OCI-LY1 (cell line): ENCODE data around the gene KIF21A.

Experiments used
- H2AFZ ChIP-seq: fragments of 200-600 bp; sonication (generic), shearing (Covaris generic); 2 replicates; pipeline ENCODE4 v1.6.0; 2014; ENCODE audit warnings: antibody characterized with exemption, mild to moderate bottlenecking, low read length
- H3F3A ChIP-seq: fragments of 200-600 bp; sonication (generic), shearing (Covaris generic); 2 replicates; pipeline ENCODE4 v1.6.0; 2014; ENCODE audit warnings: mild to moderate bottlenecking, antibody characterized with exemption, low read length, moderate library complexity; ENCODE audit not compliant: insufficient read depth
- H3K27ac ChIP-seq: fragments of 200-600 bp; sonication (generic); 2 replicates; pipeline ENCODE4 v1.5.1; 2014; ENCODE audit warnings: low read length, mixed run types, mild to moderate bottlenecking, low read depth; ENCODE audit not compliant: poor library complexity, severe bottlenecking
- H3K27me3 ChIP-seq: fragments of 200-600 bp; sonication (generic); 2 replicates; pipeline ENCODE4 v1.6.0; 2014; ENCODE audit warnings: antibody characterized with exemption, mild to moderate bottlenecking, low read length, moderate library complexity; ENCODE audit not compliant: insufficient read depth
- H3K36me3 ChIP-seq: fragments of 200-600 bp; sonication (generic); 2 replicates; pipeline ENCODE4 v1.6.1; 2014; ENCODE audit warnings: mild to moderate bottlenecking, antibody characterized with exemption, low read length, moderate library complexity, mixed read lengths; ENCODE audit not compliant: insufficient read depth
- H3K4me1 ChIP-seq: fragments of 200-600 bp; sonication (generic); 2 replicates; pipeline ENCODE4 v1.5.1; 2014; ENCODE audit warnings: mild to moderate bottlenecking, low read length, moderate library complexity; ENCODE audit not compliant: insufficient read depth, severe bottlenecking
- H3K4me2 ChIP-seq: fragments of 200-600 bp; sonication (generic), shearing (Covaris generic); 2 replicates; pipeline ENCODE4 v1.6.1; 2014; ENCODE audit warnings: low read length
- H3K4me3 ChIP-seq: fragments of 200-600 bp; sonication (generic); 2 replicates; pipeline ENCODE4 v1.5.1; 2014; ENCODE audit warnings: low read length, low read depth, mild to moderate bottlenecking, mixed read lengths; ENCODE audit not compliant: poor library complexity, severe bottlenecking
- H3K79me2 ChIP-seq: fragments of 200-600 bp; shearing (Covaris generic); 2 replicates; pipeline ENCODE4 v1.6.1; 2016; ENCODE audit warnings: mixed run types, low read length, mixed read lengths; ENCODE audit not compliant: insufficient read depth
- H3K9ac ChIP-seq: fragments of 200-600 bp; sonication (generic), shearing (Covaris generic); 2 replicates; pipeline ENCODE4 v1.6.1; 2014; ENCODE audit warnings: mild to moderate bottlenecking, low read length, mixed read lengths
- H3K9me2 ChIP-seq: fragments of 200-600 bp; sonication (generic), shearing (Covaris generic); 2 replicates; pipeline ENCODE4 v1.6.1; 2014; ENCODE audit warnings: low read depth, mild to moderate bottlenecking, low read length, mixed read lengths
- H3K9me3 ChIP-seq: fragments of 200-600 bp; shearing (Covaris generic); 2 replicates; pipeline ENCODE4 v1.6.1; 2014; ENCODE audit warnings: low read length, mixed read lengths
- H4K20me1 ChIP-seq: fragments of 200-600 bp; sonication (generic), shearing (Covaris generic); 2 replicates; pipeline ENCODE4 v1.6.0; 2016; ENCODE audit warnings: mild to moderate bottlenecking, low read length; ENCODE audit not compliant: insufficient read depth
- CTCF ChIP-seq: fragments of 200-600 bp; sonication (generic), shearing (Covaris generic); IDR thresholded peaks from 2 replicates; pipeline ENCODE4 v1.5.1; 2017; ENCODE audit warnings: mild to moderate bottlenecking, antibody characterized with exemption, low read length, moderate library complexity, mixed read lengths
- EZH2 ChIP-seq: fragments of 200-600 bp; sonication (generic), shearing (Covaris generic); IDR thresholded peaks from 2 replicates; pipeline ENCODE4 v1.8.0; 2017; ENCODE audit warnings: borderline replicate concordance, mixed run types, mild to moderate bottlenecking, antibody characterized with exemption, low read length, moderate library complexity, mixed read lengths

Gene KIF21A

GRCh38 chr12:39390752-39391151, 52.2 kb downstream of the KIF21A start:
- Histone ChIP-seq H3K79me2 (no peaks in the 10 kb centered on the region), H3K4me1 (no peaks in the 10 kb centered on the region), H3K9me3 (no peaks in the 10 kb centered on the region), H3K27ac (no peak overlapping the region), H2AFZ (no peak overlapping the region), H3F3A (no peaks in the 10 kb centered on the region), H3K36me3 (no peaks in the 10 kb centered on the region), H3K4me2 (no peak overlapping the region), H3K9me2 (no peaks in the 10 kb centered on the region), H4K20me1 (no peaks in the 10 kb centered on the region), H3K27me3 (no peaks in the 10 kb centered on the region), H3K9ac (no peak overlapping the region), H3K4me3 (no peak overlapping the region)
- TF ChIP-seq EZH2 (no peak), CTCF (no peak)

GRCh38 chr12:39389399-39390150, 53.3 kb downstream of the KIF21A start:
- no peak overlapping the region for H3K27ac ChIP-seq
- no peaks in the 10 kb centered on the region for H4K20me1 ChIP-seq
- no peak overlapping the region for H3K4me2 ChIP-seq
- H2AFZ ChIP-seq, result no peak overlapping the region
- TF ChIP-seq EZH2, result no peak
- TF ChIP-seq CTCF, result no peak
- H3K27me3 ChIP-seq, result no peaks in the 10 kb centered on the region
- H3K36me3 ChIP-seq, result no peaks in the 10 kb centered on the region
- no peaks in the 10 kb centered on the region for H3K9me2 ChIP-seq
- no peak overlapping the region for H3K9ac ChIP-seq
- no peak overlapping the region for H3K4me3 ChIP-seq
- H3K79me2 ChIP-seq, result no peaks in the 10 kb centered on the region
- no peaks in the 10 kb centered on the region for H3F3A ChIP-seq
- H3K4me1 ChIP-seq, result no peaks in the 10 kb centered on the region
- no peaks in the 10 kb centered on the region for H3K9me3 ChIP-seq

- Histone ChIP-seq H3K4me3 (no peak overlapping the region), H3K9me2 (no peaks in the 10 kb centered on the region), H3K4me1 (no peaks in the 10 kb centered on the region), H3K4me2 (no peak overlapping the region), H3K9me3 (no peaks in the 10 kb centered on the region), H3K27me3 (no peaks in the 10 kb centered on the region), H3K27ac (no peak overlapping the region), H3K36me3 (no peaks in the 10 kb centered on the region), H3K79me2 (no peaks in the 10 kb centered on the region), H3F3A (no peaks in the 10 kb centered on the region), H2AFZ (no peak overlapping the region), H4K20me1 (no peaks in the 10 kb centered on the region), H3K9ac (no peak overlapping the region)
- TF ChIP-seq CTCF (no peak), EZH2 (no peak)
Observed at GRCh38 chr12:39386335-39386734, 56.6 kb downstream of the KIF21A start.
